GM12874 (cell line): ENCODE results near the gene GNB4.

Experiments
- TF ChIP-seq, protein P1 (sequence below): IDR thresholded peaks from 2 replicates; pipeline ENCODE4 v1.5.1; 2011; ENCODE audit warnings: low read depth, mild to moderate bottlenecking, control low read depth, low read length, moderate library complexity; ENCODE audit not compliant: insufficient read depth

Gene GNB4

DNA sequence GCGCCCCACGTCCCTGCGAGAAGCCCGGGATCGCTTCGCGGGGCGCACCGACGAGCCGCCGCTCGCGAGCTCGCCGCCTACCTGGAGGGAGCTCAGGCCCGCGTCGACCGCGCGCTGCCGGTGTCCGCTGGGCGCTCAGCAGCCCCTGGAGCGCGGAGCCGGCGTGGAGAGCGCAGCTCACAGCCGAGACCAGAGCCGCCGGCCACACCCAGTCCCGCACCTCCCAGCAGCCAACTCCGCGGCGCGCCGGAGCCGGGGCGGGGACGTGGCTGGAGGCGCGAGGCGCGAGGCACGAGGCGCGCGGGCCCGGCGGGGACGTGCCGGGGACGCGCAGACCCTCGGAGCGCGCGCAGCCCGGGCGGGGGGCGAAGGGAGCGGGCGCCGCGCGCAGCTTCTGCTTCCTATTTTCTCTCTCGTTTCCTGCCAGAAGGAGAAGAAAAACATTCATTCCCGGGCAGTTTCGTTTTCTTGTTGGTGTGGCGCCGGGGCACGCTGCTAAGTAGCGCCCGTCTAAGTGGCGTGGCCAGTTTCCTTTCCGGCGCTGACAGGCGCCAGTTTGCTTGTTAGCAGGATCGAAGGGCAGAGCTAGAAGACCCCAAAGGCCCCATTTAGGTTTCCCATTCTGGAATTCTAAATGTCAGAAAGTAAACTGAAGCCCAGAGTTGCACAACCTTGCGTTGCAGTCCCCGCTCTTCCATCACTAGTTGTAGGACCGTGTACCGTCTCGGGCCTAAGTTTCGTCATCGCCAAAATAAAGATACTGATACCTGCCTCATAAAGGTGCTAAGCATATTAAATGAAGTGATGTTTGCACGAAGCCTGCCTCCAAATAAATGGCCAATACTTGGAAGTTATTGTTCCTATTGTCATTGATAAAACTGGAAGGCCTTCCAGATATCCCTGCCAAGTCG, at the start of gene GNB4:
Gene GNB4, minus strand, starts transcription at position 206 of the 911 bp plus-strand sequence. CDS start 25,270 bp downstream, outside the sequence.
- TF ChIP-seq, protein P1, sequence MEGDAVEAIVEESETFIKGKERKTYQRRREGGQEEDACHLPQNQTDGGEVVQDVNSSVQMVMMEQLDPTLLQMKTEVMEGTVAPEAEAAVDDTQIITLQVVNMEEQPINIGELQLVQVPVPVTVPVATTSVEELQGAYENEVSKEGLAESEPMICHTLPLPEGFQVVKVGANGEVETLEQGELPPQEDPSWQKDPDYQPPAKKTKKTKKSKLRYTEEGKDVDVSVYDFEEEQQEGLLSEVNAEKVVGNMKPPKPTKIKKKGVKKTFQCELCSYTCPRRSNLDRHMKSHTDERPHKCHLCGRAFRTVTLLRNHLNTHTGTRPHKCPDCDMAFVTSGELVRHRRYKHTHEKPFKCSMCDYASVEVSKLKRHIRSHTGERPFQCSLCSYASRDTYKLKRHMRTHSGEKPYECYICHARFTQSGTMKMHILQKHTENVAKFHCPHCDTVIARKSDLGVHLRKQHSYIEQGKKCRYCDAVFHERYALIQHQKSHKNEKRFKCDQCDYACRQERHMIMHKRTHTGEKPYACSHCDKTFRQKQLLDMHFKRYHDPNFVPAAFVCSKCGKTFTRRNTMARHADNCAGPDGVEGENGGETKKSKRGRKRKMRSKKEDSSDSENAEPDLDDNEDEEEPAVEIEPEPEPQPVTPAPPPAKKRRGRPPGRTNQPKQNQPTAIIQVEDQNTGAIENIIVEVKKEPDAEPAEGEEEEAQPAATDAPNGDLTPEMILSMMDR, result no peak

DNA sequence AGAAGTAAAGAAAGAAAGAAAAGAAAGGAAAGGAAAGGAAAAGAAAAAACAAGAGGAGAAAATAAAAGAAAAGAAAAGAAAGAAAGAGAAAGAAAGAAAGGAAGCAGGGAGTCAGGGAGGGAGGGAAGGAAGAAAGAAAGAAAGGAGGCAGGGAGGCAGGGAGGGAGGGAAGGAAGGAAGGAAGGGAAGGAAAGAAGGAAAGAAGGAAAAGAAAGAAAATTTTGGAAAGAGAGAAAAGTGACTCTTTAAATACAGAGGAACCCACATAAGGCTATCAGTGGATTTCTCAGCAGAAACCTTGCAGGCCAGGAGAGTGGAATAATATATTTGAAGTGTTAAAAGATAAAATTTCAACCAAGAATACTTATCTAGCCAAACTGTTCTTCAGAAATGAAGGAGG, 44.2 kb upstream of the GNB4 start:
- TF ChIP-seq, protein P1, result no peak

DNA sequence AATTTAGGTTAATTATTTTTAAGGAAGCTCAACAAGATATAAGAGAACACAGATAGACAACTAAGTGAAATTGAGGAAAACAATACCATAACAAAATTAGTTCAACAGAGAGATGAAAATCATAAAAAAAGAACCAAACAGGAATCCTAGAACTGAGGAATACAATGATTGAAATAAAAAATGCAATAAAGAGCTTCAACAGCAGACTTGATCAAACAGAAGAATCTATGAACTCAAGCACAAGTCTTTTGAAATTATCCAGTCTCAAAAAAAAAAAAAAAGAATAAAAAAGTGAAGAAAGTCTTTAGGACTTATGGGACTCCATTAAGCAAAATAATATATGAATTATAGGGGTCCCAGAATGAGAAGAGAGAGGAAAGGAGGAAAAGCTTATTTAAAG, 42.0 kb upstream of the GNB4 start:
- TF ChIP-seq, protein P1, result no peak

DNA sequence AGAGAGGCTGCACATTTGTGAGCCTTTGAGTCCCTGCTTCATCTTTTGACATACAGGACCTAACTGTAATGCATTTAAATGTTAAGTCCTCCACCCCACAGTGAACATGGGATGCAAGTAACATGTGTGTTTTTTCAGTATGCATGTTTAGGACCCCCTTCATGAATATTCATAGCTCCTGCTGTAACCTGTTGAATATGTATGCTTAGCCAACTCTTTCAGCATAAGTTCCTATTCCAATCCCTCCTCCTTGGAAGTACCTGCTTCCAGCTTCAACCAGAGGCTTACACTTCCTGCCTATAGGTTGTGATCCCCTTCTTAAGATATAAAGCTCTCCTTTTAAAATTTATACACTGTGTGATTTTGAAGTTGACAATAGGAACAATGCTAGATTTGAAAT, 36.9 kb upstream of the GNB4 start:
- TF ChIP-seq, protein P1, result no peak

DNA sequence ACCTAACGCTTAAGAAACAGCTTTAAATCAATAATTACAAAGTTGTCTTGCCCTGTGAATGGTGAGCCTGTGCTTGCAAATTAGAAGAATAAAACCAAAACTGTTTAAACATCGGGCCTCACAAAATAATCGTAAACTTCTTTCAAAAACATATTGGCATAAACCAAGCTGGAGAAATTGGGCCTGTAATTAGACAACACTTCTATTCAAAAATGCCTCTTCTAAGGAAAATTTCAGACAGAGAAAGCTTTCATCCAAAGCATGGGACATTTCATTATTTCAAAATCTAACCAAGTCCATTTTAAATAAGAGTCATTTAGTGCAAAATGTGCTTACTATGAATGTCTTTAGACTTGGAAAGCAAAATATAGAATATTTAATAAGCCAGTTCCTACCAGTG, 35.5 kb upstream of the GNB4 start:
- TF ChIP-seq, protein P1, result no peak

DNA sequence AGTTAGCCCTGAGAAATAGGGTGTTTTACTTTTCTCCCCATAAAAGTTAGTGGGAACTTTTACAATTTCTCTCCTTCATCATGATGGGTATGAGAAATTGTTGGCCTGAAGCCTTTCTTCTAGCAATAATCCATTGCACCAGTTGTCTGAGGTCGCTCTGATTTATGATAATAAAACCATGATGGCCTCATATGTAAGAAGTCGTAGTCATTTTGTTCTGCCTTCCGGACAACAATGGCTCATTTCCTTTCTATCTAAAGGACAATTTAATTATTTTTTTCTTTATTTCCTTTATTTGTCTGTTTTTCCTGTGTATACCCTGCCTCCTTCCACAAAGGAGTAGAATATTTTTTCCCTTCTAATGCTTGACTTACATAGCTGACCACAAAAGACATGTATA, 31.6 kb upstream of the GNB4 start:
- TF ChIP-seq, protein P1, result no peak

DNA sequence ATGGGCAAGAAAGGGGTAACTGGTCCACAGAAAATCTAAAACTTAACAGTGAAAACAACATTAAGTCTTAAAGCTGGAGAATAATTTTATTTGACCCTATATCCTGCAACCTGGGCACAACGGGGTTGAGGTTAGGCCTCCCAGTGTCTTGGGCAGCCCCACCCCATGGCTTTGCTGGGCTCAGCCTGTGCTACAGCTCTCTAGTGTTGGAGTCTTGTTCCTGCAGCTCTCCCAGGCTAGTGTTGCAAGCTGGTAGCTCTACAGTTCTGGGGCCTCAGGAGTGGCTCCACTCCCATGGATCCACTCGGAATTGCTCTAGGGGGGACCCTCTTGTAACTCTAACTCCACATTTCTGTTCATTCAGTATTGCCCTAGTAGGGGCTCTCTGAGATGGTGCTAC, 24.9 kb upstream of the GNB4 start:
- TF ChIP-seq, protein P1, result no peak
